Panc1 (cell line): ENCODE data around the gene ADSS1.

Source experiments
- CTCF ChIP-seq: fragments of 450-650 bp; IDR thresholded peaks from 2 replicates; pipeline ENCODE4 v1.5.1; 2017; ENCODE audit warnings: mild to moderate bottlenecking
- POLR2AphosphoS5 ChIP-seq: IDR thresholded peaks from 2 replicates; pipeline ENCODE4 v1.6.1; 2012; ENCODE audit warnings: mild to moderate bottlenecking, low read depth, low read length, moderate library complexity
- SIN3A ChIP-seq: IDR thresholded peaks from 2 replicates; pipeline ENCODE4 v1.6.1; 2012; ENCODE audit warnings: low read depth, mild to moderate bottlenecking, low read length, moderate library complexity, borderline replicate concordance; ENCODE audit not compliant: insufficient read depth
- TCF7L2 ChIP-seq: IDR thresholded peaks from 2 replicates; pipeline ENCODE4 v1.6.1; 2011; ENCODE audit warnings: mild to moderate bottlenecking, low read depth, low read length, inconsistent platforms
- TF ChIP-seq, protein P1 (sequence below), 2 experiments: IDR thresholded peaks; 2 replicates each; pipeline ENCODE4 v1.6.1; 2011 to 2012; ENCODE audit warnings: low read depth in 2 of 2, control low read depth in 1 of 2, low read length in 1 of 2, mild to moderate bottlenecking in 1 of 2, moderate library complexity in 1 of 2; ENCODE audit not compliant: insufficient read depth in 1 of 2

- no peak for TF ChIP-seq CTCF
- TF ChIP-seq, protein P1, sequence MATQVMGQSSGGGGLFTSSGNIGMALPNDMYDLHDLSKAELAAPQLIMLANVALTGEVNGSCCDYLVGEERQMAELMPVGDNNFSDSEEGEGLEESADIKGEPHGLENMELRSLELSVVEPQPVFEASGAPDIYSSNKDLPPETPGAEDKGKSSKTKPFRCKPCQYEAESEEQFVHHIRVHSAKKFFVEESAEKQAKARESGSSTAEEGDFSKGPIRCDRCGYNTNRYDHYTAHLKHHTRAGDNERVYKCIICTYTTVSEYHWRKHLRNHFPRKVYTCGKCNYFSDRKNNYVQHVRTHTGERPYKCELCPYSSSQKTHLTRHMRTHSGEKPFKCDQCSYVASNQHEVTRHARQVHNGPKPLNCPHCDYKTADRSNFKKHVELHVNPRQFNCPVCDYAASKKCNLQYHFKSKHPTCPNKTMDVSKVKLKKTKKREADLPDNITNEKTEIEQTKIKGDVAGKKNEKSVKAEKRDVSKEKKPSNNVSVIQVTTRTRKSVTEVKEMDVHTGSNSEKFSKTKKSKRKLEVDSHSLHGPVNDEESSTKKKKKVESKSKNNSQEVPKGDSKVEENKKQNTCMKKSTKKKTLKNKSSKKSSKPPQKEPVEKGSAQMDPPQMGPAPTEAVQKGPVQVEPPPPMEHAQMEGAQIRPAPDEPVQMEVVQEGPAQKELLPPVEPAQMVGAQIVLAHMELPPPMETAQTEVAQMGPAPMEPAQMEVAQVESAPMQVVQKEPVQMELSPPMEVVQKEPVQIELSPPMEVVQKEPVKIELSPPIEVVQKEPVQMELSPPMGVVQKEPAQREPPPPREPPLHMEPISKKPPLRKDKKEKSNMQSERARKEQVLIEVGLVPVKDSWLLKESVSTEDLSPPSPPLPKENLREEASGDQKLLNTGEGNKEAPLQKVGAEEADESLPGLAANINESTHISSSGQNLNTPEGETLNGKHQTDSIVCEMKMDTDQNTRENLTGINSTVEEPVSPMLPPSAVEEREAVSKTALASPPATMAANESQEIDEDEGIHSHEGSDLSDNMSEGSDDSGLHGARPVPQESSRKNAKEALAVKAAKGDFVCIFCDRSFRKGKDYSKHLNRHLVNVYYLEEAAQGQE (IDR thresholded peaks at IDR 0.05; ENCODE audit: insufficient read depth in 1 of 2, low read depth in 2 of 2, low read length in 1 of 2) = no peak
- no peak for TF ChIP-seq TCF7L2
- TF ChIP-seq POLR2AphosphoS5 = no peak
- TF ChIP-seq SIN3A = no peak
Measured at GRCh38 chr14:104747876-104748275, 23.8 kb downstream of the ADSS1 start.
